Hippocampal formation (tissue), 2 donors: ENCODE results near the gene ARHGAP18.

Source experiments
- DNase-seq, 2 donors: peaks; one replicate each; lab custom pipeline; 2025; lab: John Stamatoyannopoulos, UW

The ARHGAP18 gene

GRCh38 chr6:129719692-129720091 is 9.7 kb upstream of the ARHGAP18 start:
- DNase-seq: no peak

GRCh38 chr6:129717277-129717676 is 7.3 kb upstream of the ARHGAP18 start:
- no peak for DNase-seq

GRCh38 chr6:129713806-129714333 is 3.9 kb upstream of the ARHGAP18 start:
- DNase-seq: no peak

GRCh38 chr6:129711271-129711631 is 1.3 kb upstream of the ARHGAP18 start:
- DNase-seq: no peak

GRCh38 chr6:129710450-129711270 is 683 bp upstream of the ARHGAP18 start:
- no peak for DNase-seq

- DNase-seq: peak; percentile 18 to 22
These were observed 695 bp downstream of the ARHGAP18 start for GRCh38 chr6:129709196-129709768.

- no peak for DNase-seq
These were observed 1.3 kb downstream of the ARHGAP18 start for GRCh38 chr6:129708496-129709195.

- no peak for DNase-seq
These were observed 2.0 kb downstream of the ARHGAP18 start for GRCh38 chr6:129707882-129708495.

- DNase-seq: no peak
These were observed 2.9 kb downstream of the ARHGAP18 start for GRCh38 chr6:129707028-129707427.

- no peak for DNase-seq
These were observed 4.8 kb downstream of the ARHGAP18 start for GRCh38 chr6:129705212-129705611.

- no peak for DNase-seq
These were observed 5.3 kb downstream of the ARHGAP18 start for GRCh38 chr6:129704708-129705107.

- DNase-seq: no peak
These were observed 8.1 kb downstream of the ARHGAP18 start for GRCh38 chr6:129701721-129702455.

- DNase-seq: no peak
These were observed 9.3 kb downstream of the ARHGAP18 start for GRCh38 chr6:129700666-129701065.

GRCh38 chr6:129699659-129700058 is 10.3 kb downstream of the ARHGAP18 start:
- DNase-seq: no peak

GRCh38 chr6:129698430-129698829 is 11.5 kb downstream of the ARHGAP18 start:
- no peak for DNase-seq

GRCh38 chr6:129697788-129698187 is 12.2 kb downstream of the ARHGAP18 start:
- no peak for DNase-seq

GRCh38 chr6:129696843-129697242 is 13.1 kb downstream of the ARHGAP18 start:
- no peak for DNase-seq

- DNase-seq: no peak
These were observed 14.0 kb downstream of the ARHGAP18 start for GRCh38 chr6:129696028-129696418.

GRCh38 chr6:129695373-129696027 is 14.5 kb downstream of the ARHGAP18 start:
- no peak for DNase-seq

- DNase-seq: no peak
These were observed 15.9 kb downstream of the ARHGAP18 start for GRCh38 chr6:129694036-129694435.

- no peak for DNase-seq
These were observed 17.5 kb downstream of the ARHGAP18 start for GRCh38 chr6:129692467-129692866.
